ENCODE data around the gene ROBO1. TPM values are rescaled to one million over a fixed set of nuclear protein-coding genes. Genes with fewer than 3 reads are reported as not detected.

ROBO1 gene
- total RNA-seq, 6 experiments from 2014 or later, result 1.1 to 7.2 (median 4.3) TPM

DNA sequence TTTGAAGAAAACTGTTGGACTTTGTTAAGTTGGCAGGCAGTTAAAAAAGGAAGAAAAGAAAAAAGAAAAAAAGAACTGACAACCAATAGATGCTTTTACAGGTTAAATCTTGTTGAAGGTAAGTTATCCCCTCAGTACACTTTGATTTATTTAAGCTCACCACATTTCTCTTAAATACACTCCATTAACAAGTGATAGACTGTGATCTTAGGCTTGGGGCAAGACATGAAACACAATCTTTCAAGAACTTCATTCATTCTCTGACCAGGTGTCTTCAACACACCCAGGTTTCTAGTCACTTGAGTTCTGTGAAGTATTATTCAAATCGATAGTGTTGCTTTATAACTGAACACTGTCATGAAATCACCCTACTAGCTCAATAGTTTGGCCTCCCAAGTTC, 751.9 kb downstream of the ROBO1 start:
- intact Hi-C loops (cut with DNase I), result no loop called here
- DNase-seq (no peak), ATAC-seq (no peak)
- no peak overlapping the region for H3K27ac ChIP-seq
- H3K9me3 ChIP-seq, result no peaks in the 10 kb centered on the region
- H3K4me3 ChIP-seq, result no peak overlapping the region
- 30% methylated on average over 1 of the region's 1 CpG for WGBS (ENCODE audit: insufficient coverage, low coverage, low lambda C conversion rate, missing lambda C conversion rate)
- peaks cover 0 to 6% of the 10 kb centered on the region in 2 donors for H3K27me3 ChIP-seq
- no peaks in the 10 kb centered on the region for H3K36me3 ChIP-seq
- TF ChIP-seq POLR2A (IDR thresholded peaks at IDR 0.05), result no peak
- TF ChIP-seq, protein P1, sequence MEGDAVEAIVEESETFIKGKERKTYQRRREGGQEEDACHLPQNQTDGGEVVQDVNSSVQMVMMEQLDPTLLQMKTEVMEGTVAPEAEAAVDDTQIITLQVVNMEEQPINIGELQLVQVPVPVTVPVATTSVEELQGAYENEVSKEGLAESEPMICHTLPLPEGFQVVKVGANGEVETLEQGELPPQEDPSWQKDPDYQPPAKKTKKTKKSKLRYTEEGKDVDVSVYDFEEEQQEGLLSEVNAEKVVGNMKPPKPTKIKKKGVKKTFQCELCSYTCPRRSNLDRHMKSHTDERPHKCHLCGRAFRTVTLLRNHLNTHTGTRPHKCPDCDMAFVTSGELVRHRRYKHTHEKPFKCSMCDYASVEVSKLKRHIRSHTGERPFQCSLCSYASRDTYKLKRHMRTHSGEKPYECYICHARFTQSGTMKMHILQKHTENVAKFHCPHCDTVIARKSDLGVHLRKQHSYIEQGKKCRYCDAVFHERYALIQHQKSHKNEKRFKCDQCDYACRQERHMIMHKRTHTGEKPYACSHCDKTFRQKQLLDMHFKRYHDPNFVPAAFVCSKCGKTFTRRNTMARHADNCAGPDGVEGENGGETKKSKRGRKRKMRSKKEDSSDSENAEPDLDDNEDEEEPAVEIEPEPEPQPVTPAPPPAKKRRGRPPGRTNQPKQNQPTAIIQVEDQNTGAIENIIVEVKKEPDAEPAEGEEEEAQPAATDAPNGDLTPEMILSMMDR (IDR thresholded peaks at IDR 0.05), result no peak
- H3K4me1 ChIP-seq, result peaks cover 0 to 10% (median 0%) of the 10 kb centered on the region in 4 donors

DNA sequence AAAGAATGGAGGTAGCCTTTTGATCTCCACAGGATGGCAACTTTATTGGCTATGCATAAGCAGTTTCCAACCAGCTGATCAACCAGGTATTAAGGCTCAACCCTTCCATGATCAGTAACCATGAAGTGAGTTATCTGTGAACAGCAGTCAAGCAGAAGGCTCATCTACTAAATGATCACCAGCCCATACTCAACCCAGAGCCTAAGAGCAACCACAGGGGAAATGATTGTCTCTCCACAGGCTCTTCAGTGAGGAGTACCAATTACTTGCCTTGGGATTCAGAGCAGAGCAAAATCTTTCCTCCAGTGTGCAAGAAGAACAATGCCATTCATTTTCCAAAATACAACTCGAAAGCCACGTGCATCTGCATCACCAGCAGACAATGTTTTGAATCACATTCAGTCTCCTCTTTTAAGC, 754.8 kb downstream of the ROBO1 start:
- intact Hi-C loops (cut with DNase I), result no loop called here
- no peak overlapping the region for H3K27ac ChIP-seq
- DNase-seq (no peak), ATAC-seq (no peak)
- H3K27me3 ChIP-seq, result peaks cover 0 to 2% of the 10 kb centered on the region in 2 donors
- no peaks in the 10 kb centered on the region for H3K4me1 ChIP-seq
- no peaks in the 10 kb centered on the region for H3K9me3 ChIP-seq
- TF ChIP-seq POLR2A (IDR thresholded peaks at IDR 0.05), result no peak
- TF ChIP-seq, protein P1 (IDR thresholded peaks at IDR 0.05), result no peak
- 77% methylated on average over 2 of the region's 2 CpGs for WGBS (ENCODE audit: insufficient coverage, low coverage, low lambda C conversion rate, missing lambda C conversion rate)
- no peak overlapping the region for H3K4me3 ChIP-seq
- no peaks in the 10 kb centered on the region for H3K36me3 ChIP-seq

DNA sequence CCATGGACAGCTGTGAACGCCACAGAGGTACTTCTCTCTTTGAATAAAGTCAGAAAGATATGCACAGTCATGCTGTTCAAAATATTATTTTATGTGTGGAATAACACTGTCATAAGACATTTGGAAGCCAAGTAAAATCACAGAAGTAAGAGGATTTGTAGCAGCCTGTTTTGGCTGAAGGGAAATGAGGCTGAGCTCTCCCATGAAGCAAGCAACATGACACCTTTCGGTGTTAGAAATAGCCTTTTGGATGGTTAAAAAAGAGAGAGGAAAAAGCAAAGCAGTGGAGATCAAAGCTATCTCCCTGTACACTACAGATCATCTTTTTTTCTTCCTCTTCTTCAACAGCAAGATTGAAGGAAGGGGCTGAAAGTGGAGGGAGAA, 755.3 kb downstream of the ROBO1 start:
- Histone ChIP-seq H3K36me3 (no peaks in the 10 kb centered on the region), H3K9me3 (no peaks in the 10 kb centered on the region), H3K27ac (no peak overlapping the region), H3K4me3 (no peak overlapping the region), H3K27me3 (no peaks in the 10 kb centered on the region), H3K4me1 (no peaks in the 10 kb centered on the region)
- 55% methylated on average over 2 of the region's 2 CpGs for WGBS (ENCODE audit: insufficient coverage, low coverage, low lambda C conversion rate, missing lambda C conversion rate)
- intact Hi-C loops (cut with DNase I), result no loop called here
- no peak for ATAC-seq
- TF ChIP-seq POLR2A (IDR thresholded peaks at IDR 0.05), result no peak
- TF ChIP-seq, protein P1 (IDR thresholded peaks at IDR 0.05), result no peak
- DNase-seq, result no peak

DNA sequence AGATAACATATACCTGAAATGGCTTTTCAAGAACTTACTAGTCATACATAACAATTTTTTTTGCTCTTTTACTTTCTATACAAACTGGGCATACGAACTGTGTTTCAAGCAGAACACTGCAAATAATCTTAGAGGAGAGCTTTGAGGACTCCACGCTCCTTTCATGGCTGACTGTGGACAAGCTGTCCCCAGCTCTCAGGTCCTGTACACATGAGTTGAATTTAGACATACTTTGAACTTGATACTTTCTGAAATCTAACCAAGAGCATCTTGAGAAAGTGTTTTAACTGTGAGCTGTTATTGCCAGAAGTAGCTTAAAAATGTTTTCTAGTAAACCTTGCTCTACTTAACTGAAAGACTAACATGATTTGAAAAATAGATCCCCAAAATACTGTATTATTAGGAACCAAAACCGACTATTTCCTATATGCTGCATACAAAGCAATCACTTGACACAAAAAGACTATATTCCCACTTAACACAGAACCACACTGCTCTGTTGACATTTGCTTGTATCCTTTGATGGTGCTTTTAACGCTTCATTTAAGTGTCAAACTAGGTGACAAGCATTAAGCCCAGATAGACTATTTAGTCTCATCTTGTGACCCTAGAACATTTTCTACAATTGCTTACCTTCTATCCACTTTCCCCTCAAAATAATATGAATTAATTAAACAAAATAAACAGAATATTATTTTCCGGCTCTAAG, 755.8 kb downstream of the ROBO1 start:
- H3K36me3 ChIP-seq, result no peaks in the 10 kb centered on the region
- intact Hi-C loops (cut with DNase I), result no loop called here
- 70% methylated on average over 5 of the region's 5 CpGs for WGBS (ENCODE audit: insufficient coverage, low coverage, low lambda C conversion rate, missing lambda C conversion rate)
- no peak for TF ChIP-seq POLR2A (IDR thresholded peaks at IDR 0.05)
- TF ChIP-seq, protein P1 (IDR thresholded peaks at IDR 0.05), result no peak
- ATAC-seq (no peak), DNase-seq (no peak)
- H3K27me3 ChIP-seq, result no peaks in the 10 kb centered on the region
- no peaks in the 10 kb centered on the region for H3K4me1 ChIP-seq
- no peak overlapping the region for H3K27ac ChIP-seq
- no peak overlapping the region for H3K4me3 ChIP-seq
- H3K9me3 ChIP-seq, result no peaks in the 10 kb centered on the region

All from right lobe of liver (tissue), 6 donors.